HepG2 (cell line): ENCODE data around the gene MAST1. TPM values are rescaled to one million over a fixed set of nuclear protein-coding genes. Genes with fewer than 3 reads are reported as not detected.
A peak's percentile ranks its signal among the peaks of the same experiment; 100 is the strongest.

Experiments used
- HOXA5 ChIP-seq: sonication (generic); formaldehyde crosslinking; IDR thresholded peaks from 2 replicates; pipeline ENCODE4 v1.4.0; 2020; ENCODE audit warnings: missing genetic modification reagents
- IKZF5 ChIP-seq: IDR thresholded peaks from 2 replicates; pipeline ENCODE4 v1.6.1; 2018; ENCODE audit warnings: missing genetic modification reagents, mild to moderate bottlenecking, missing compliant biosample characterization
- LCORL ChIP-seq, 2 experiments: fragments of 450-650 bp in 1 of 2; sonication (generic) in 1 of 2; formaldehyde crosslinking in 1 of 2; IDR thresholded peaks; 2 replicates each; pipeline versions ENCODE4 v1.5.0 to v1.6.1; 2017 to 2020; ENCODE audit warnings: antibody characterized with exemption in 1 of 2, missing genetic modification reagents in 1 of 2
- PHF8 ChIP-seq: sonication (generic); formaldehyde crosslinking; IDR thresholded peaks from 2 replicates; pipeline ENCODE4 v1.5.0; 2020; ENCODE audit warnings: missing genetic modification reagents
- RFX1 ChIP-seq: fragments of 450-650 bp; IDR thresholded peaks from 2 replicates; pipeline ENCODE4 v1.6.1; 2017
- SP4 ChIP-seq: sonication (generic); formaldehyde crosslinking; IDR thresholded peaks from 2 replicates; pipeline ENCODE4 v1.8.1; 2023; ENCODE audit warnings: mild to moderate bottlenecking, missing genetic modification reagents
- ZNF205 ChIP-seq: IDR thresholded peaks from 2 replicates; pipeline ENCODE4 v1.6.1; 2018; ENCODE audit warnings: missing biosample characterization, missing genetic modification reagents
- ZNF430 ChIP-seq: sonication (generic); formaldehyde crosslinking; IDR thresholded peaks from 2 replicates; pipeline ENCODE4 v1.9.0; 2021; ENCODE audit warnings: mild to moderate bottlenecking, missing genetic modification reagents
- ZNF761 ChIP-seq: sonication (generic); formaldehyde crosslinking; conservative IDR thresholded peaks from 2 replicates; pipeline ENCODE4 v1.4.0; 2020; ENCODE audit warnings: mild to moderate bottlenecking, missing genetic modification reagents
- ZNF800 ChIP-seq: sonication (generic); formaldehyde crosslinking; IDR thresholded peaks from 2 replicates; pipeline ENCODE4 v1.4.0; 2020; ENCODE audit warnings: missing genetic modification reagents
- ZSCAN20 ChIP-seq: sonication (generic); formaldehyde crosslinking; IDR thresholded peaks from 2 replicates; pipeline ENCODE4 v1.4.0; 2020; ENCODE audit warnings: missing genetic modification reagents, mild to moderate bottlenecking, borderline replicate concordance
- polyA plus RNA-seq, 8 experiments: library from polyadenylated mRNA; depleted of rRNA in 3 of 8; stranded (reverse) in 7 of 8; unstranded in 1 of 8; fragments of >200 nt; fragmentation: Illumina TruSeq in 4 of 8; extraction: Trizol in 4 of 8; gene quantifications; 2 replicates each; pipeline versions ENCODE4 v1.2.1 to v1.2.3, GENCODE V29; 2011 to 2016; ENCODE audit warnings: low read depth in 4 of 8, missing spikeins in 1 of 8, mixed read lengths in 1 of 8; ENCODE audit not compliant: insufficient read depth in 1 of 8
- total RNA-seq, 5 experiments: library from RNA; depleted of rRNA; stranded (reverse); fragments of >200 nt; fragmentation: Illumina TruSeq; extraction: Trizol; gene quantifications; 2 replicates each; pipeline ENCODE4 v1.2.3, GENCODE V29; 2016; ENCODE audit warnings: low read depth in 1 of 5
- TF ChIP-seq, protein P1 (sequence below), 2 experiments: fragments of 450-650 bp in 1 of 2; sonication (generic) in 1 of 2; formaldehyde crosslinking in 1 of 2; IDR thresholded peaks; 2 replicates each; pipeline versions ENCODE4 v1.6.1 to v1.8.0; 2016 to 2022; ENCODE audit warnings: antibody characterized with exemption in 1 of 2, mild to moderate bottlenecking in 1 of 2, missing genetic modification reagents in 1 of 2

Gene MAST1
- total and polyA plus RNA-seq, 2 of the 13 experiments (the other 11 are each of a cell fraction or from before 2014, with no cell fraction given) = 0.73 to 4.7 TPM

- TF ChIP-seq, protein P1, sequence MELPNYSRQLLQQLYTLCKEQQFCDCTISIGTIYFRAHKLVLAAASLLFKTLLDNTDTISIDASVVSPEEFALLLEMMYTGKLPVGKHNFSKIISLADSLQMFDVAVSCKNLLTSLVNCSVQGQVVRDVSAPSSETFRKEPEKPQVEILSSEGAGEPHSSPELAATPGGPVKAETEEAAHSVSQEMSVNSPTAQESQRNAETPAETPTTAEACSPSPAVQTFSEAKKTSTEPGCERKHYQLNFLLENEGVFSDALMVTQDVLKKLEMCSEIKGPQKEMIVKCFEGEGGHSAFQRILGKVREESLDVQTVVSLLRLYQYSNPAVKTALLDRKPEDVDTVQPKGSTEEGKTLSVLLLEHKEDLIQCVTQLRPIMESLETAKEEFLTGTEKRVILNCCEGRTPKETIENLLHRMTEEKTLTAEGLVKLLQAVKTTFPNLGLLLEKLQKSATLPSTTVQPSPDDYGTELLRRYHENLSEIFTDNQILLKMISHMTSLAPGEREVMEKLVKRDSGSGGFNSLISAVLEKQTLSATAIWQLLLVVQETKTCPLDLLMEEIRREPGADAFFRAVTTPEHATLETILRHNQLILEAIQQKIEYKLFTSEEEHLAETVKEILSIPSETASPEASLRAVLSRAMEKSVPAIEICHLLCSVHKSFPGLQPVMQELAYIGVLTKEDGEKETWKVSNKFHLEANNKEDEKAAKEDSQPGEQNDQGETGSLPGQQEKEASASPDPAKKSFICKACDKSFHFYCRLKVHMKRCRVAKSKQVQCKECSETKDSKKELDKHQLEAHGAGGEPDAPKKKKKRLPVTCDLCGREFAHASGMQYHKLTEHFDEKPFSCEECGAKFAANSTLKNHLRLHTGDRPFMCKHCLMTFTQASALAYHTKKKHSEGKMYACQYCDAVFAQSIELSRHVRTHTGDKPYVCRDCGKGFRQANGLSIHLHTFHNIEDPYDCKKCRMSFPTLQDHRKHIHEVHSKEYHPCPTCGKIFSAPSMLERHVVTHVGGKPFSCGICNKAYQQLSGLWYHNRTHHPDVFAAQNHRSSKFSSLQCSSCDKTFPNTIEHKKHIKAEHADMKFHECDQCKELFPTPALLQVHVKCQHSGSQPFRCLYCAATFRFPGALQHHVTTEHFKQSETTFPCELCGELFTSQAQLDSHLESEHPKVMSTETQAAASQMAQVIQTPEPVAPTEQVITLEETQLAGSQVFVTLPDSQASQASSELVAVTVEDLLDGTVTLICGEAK (IDR thresholded peaks at IDR 0.05) = no peak
- TF ChIP-seq, protein P1 (CRISPR knock-in tag; IDR thresholded peaks at IDR 0.05) = no peak
- TF ChIP-seq PHF8 (CRISPR knock-in tag) = peak; percentile 25
- no peak for TF ChIP-seq ZNF205
- TF ChIP-seq ZSCAN20 (CRISPR knock-in tag) = no peak
- TF ChIP-seq ZNF430 = no peak
- peak; percentile 32; the same call in 1 of the 2 replicates for TF ChIP-seq SP4 (CRISPR knock-in tag)
- 0 out of 2 replicates have a peak, but pooled peaks have one; percentile 39 for TF ChIP-seq HOXA5
- TF ChIP-seq LCORL (IDR thresholded peaks at IDR 0.05) = no peak
- peak; percentile 73; the same call in 1 of the 2 replicates for TF ChIP-seq LCORL (CRISPR knock-in tag; IDR thresholded peaks at IDR 0.05)
- TF ChIP-seq IKZF5 = no peak; the same call in 1 of the 2 replicates
- no peak for TF ChIP-seq RFX1
- no peak for TF ChIP-seq ZNF761
- TF ChIP-seq ZNF800 (CRISPR knock-in tag) = peak; percentile 69; the same call in 1 of the 2 replicates
Observed at GRCh38 chr19:12913011-12913561, 74.8 kb downstream of the MAST1 start (continued).
